Kidney epithelial cell (primary cell): ENCODE data around the gene BCAR3. TPM values are rescaled to one million over a fixed set of nuclear protein-coding genes. Genes with fewer than 3 reads are reported as not detected.

Experiments
- DNase-seq: peaks from one replicate; pipeline ENCODE4 v3.0.0-alpha.2; 2010; ENCODE audit warnings: low read depth
- H3K27me3 ChIP-seq: 2 replicates; pipeline ENCODE4 v1.6.0; 2011; ENCODE audit warnings: low read length; ENCODE audit not compliant: control insufficient read depth, insufficient read depth
- H3K36me3 ChIP-seq: 2 replicates; pipeline ENCODE4 v1.5.1; 2011; ENCODE audit warnings: low read length; ENCODE audit not compliant: control insufficient read depth, insufficient read depth
- H3K4me3 ChIP-seq: 2 replicates; pipeline ENCODE4 v1.5.1; 2011; ENCODE audit warnings: low read depth, mild to moderate bottlenecking, control low read depth, low read length
- CTCF ChIP-seq: IDR thresholded peaks from 2 replicates; pipeline ENCODE4 v1.5.1; 2011; ENCODE audit warnings: mild to moderate bottlenecking, moderate library complexity, low read length, control low read depth, inconsistent platforms; ENCODE audit not compliant: insufficient read depth, poor library complexity, severe bottlenecking
- total RNA-seq: library from RNA; depleted of rRNA; stranded (reverse); fragments of >200 nt; gene quantifications from 2 replicates; pipeline ENCODE4 v1.2.3, GENCODE V29; 2015

BCAR3 gene
- total RNA-seq, 1 donor from 2014 or later = 93.3 TPM

- Histone ChIP-seq H3K36me3 (peaks cover 1% of the 10 kb centered on the region), H3K4me3 (no peak overlapping the region), H3K27me3 (no peaks in the 10 kb centered on the region)
- TF ChIP-seq CTCF = no peak
- DNase-seq = no peak
These were observed 13.5 kb downstream of the BCAR3 start for GRCh38 chr1:93668121-93668520.

- no peak for DNase-seq
- Histone ChIP-seq H3K36me3 (peaks cover 1% of the 10 kb centered on the region), H3K27me3 (no peaks in the 10 kb centered on the region), H3K4me3 (no peak overlapping the region)
- no peak for TF ChIP-seq CTCF
These were observed 14.0 kb downstream of the BCAR3 start for GRCh38 chr1:93667642-93668041.

- peaks cover 1% of the 10 kb centered on the region for H3K36me3 ChIP-seq
- no peak for DNase-seq
- no peak for TF ChIP-seq CTCF
- no peak overlapping the region for H3K4me3 ChIP-seq
- no peaks in the 10 kb centered on the region for H3K27me3 ChIP-seq
These were observed 14.8 kb downstream of the BCAR3 start for GRCh38 chr1:93666613-93667384.

GRCh38 chr1:93665015-93665414 lies 16.6 kb downstream of the BCAR3 start:
- no peak for DNase-seq
- no peak overlapping the region for H3K4me3 ChIP-seq
- TF ChIP-seq CTCF = no peak
- no peaks in the 10 kb centered on the region for H3K27me3 ChIP-seq
- H3K36me3 ChIP-seq = peaks cover 1% of the 10 kb centered on the region

GRCh38 chr1:93663208-93663614 lies 18.4 kb downstream of the BCAR3 start:
- no peak for TF ChIP-seq CTCF
- no peak overlapping the region for H3K4me3 ChIP-seq
- H3K36me3 ChIP-seq = peaks cover 1% of the 10 kb centered on the region
- H3K27me3 ChIP-seq = no peaks in the 10 kb centered on the region
- no peak for DNase-seq
